ENCODE measurements around the gene LRRC59.
"Not testable (repeated sequence)": the region's sequence is repeated elsewhere in the genome, so short reads cannot be mapped to it uniquely, and the experiment has no call there.

Gene LRRC59

DNA sequence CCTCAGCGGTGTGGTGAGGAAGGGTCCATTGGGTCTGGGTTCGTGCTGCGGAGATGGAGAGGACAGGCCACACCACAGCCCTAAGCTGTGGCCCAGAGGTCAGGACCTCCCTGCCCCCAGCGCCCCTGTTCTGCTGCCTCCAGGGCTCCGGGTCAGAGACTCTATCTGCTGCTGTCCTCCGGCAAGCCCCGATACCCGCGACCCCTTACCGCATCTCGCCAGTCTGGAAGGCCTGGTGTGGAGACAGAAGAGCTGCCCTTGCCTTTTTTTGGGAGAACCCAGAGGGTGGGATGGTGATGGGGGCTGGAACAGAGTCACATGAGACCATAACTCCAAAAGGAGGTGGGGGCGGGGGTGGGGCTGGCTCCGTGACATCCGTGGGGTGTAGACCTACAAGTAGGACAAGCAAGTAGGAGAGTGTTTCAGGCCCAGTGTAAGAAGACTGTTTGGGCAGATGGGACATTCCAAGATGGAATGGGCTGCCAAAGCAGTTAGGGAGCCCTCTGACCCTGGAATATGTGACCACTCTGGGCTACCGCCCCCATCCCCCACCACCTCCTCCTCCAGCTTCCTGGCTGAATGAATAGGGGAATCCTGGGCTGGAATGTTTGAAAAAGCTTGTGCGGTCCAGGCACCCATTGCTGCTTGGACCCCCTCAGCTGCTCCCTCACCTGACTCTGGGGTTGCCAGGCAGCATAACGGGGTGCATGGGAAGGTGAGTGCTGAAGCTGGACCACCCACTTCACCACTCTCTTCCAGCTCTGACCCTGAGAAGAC lies 50.0 kb downstream of the LRRC59 start:
- no peak for DNase-seq (ENCODE audit: low spot score)

DNA sequence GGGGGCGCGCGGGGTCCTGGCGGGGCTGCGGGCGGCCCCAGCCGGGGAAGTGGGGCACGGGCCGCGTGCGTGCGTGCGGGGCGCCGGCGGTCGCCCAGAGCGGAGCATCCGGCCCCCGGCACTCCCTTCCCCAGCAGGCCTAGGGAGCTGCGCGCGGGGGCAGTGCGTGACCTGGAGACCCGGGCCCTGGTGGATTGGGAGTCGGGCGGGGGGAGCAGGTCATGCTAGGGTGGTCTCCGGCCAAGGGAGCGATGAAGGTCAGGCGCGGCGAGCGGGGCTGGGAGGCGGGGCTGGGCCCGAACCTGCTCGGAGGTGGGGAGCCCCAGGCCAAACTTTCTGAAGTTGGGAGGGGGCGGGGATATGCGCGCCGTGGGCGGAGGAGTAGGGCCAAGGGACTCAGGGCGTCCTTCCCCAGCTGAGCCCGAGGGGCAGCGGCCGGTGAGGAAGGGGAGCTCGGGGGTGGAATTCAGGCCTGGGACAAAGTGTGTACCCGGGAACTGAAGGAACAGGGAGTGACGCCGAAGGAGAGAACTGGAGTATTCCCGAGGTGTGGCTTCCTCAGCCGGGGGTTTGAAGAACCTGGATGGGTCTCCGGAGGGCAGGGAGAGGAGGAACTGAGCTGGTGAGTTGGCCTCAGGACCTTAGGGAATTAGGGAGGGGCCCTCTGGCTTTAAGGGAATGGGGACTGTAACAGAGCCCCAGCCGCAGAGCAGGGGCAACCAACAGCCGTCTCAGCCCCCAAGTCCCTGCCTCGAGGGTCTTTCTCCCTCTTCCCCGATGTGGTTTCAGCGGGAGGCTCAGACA lies 50.8 kb downstream of the LRRC59 start:
- no peak for DNase-seq (ENCODE audit: low spot score)

DNA sequence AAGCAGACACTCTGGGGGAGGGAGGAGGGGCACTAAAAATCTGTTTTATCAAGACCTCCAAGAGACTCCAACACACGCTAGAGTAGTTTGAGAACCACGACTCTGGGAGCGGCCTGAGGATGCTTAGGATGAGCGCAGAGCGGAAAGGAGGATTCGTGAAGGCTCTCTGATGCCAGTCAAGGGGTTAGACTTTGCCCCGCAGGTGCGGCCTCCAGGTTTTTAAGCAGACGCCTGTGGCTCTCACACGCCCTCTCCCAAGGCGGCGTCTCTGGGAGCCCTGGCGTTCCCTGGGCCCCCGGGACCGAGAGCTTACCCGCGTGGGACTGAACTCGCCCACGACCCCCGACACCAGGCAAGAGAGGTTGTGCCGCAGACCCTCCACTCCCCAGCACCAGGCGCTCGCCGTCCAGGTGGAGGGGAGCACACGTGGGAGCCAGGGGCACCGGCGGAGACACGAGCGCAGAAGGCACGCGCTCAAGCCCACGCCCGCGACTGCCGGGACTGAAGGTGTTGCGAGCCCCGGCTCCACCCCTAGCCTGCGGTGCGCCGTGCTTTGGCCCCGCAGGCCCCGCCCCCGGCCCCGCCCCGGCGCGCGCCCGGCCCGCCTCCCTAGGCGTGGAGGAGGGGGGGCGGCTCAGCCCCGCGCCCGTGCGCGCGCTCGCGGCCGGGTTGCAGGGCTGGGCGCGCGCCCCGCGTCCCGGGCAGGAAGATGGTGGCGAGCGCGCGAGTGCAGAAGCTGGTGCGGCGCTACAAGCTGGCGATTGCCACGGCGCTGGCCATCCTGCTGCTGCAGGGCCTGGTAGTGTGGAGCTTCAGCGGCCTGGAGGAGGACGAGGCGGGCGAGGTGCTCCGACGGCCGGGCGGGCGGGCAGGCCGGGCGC lies 51.7 kb downstream of the LRRC59 start, which contains the start of gene XYLT2:
Gene XYLT2 (plus strand): TSS at position 695 of the 881 bp plus-strand sequence. CDS start 15 bp downstream, at position 710.
- DNase-seq (ENCODE audit: low spot score) = peak; percentile 82

DNA sequence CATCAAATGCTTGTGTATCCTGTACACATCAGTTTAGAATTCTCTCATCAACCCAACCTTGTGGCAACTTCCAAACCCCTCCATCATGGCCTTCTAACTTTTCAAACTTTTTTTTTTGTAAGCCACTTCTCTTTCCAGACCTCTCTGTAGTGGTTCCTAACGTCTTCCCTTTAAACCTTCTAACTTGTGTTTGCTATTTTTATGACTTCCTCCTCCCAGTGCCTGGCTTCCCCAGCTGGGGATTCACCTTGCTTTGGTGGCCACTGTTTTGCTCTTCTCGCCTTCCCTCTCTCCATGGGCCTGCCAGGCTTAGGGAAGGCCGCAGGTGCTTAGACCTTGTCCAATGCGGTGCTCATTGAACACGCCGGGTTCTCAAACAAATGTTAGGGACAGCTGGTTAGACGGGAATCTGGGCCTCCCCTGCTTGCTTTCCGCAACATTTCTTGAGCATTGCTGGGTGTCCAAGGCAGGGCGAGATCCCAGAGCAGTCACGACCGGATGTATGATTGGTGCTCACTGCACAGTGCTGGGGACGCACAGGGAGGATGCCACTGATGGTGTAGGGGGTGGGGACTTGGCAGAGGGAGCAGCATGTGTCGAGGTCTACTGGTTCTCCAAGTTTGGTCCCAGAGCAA lies 52.5 kb downstream of the LRRC59 start:
- DNase-seq (ENCODE audit: low spot score) = no peak

DNA sequence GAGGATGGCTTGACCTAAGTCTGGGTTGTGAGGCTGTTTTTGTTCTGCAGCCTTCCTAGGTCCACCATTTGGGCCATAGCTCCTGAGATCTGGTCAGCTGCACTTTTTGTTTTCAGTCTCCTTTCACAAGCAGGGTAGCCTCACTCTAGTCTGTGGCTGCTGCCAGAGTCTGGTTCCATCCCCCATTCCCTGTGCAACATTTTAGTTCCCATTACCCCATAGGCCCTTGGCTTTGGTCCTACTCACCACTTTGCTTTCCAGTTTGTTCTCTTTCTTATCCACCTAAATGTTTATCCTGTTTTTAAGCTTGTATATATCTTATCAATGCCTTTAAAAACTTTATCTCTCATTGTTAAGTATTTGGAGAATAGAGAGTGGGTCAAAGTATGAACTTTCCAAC lies 57.9 kb downstream of the LRRC59 start:
- DNase-seq (ENCODE audit: low spot score) = no peak

DNA sequence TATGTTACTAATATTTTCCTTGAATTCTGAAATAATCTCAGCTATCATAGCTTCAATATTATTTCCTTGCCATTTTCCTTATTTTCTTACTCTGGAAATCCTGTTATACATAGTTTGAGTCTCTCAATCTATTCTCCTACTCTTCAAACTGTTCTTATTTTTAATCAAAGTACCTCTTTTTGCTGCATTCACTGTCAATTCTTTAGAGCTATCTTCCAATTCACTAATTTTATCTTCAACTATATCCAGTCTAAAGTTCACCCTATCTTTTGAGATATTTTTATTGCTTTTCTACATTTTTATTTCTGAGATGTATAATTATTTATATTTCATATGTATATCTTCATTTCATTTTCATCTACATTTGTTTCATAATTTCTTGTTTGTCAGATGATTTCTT lies 58.7 kb downstream of the LRRC59 start:
- DNase-seq (ENCODE audit: low spot score) = no peak

DNA sequence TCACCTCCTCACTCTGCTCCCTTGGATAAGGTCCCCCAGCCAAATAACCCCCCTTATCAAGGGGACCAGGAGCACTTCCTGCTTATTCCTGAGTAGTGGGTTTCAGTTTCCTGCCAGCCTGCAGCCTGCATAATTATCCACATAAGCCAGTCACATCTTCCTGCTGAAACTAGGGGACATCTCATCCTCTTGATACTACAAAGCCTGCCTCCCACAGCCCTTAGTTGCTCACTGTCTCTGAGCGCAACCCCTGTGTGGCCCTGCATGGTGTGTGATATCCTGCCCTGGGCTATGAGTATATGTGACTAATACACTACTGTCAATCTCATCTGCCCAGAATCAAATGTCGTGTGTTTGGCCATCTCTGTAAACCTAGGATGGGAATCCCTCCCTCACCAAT lies 59.4 kb downstream of the LRRC59 start:
- no peak for DNase-seq (ENCODE audit: low spot score)

DNA sequence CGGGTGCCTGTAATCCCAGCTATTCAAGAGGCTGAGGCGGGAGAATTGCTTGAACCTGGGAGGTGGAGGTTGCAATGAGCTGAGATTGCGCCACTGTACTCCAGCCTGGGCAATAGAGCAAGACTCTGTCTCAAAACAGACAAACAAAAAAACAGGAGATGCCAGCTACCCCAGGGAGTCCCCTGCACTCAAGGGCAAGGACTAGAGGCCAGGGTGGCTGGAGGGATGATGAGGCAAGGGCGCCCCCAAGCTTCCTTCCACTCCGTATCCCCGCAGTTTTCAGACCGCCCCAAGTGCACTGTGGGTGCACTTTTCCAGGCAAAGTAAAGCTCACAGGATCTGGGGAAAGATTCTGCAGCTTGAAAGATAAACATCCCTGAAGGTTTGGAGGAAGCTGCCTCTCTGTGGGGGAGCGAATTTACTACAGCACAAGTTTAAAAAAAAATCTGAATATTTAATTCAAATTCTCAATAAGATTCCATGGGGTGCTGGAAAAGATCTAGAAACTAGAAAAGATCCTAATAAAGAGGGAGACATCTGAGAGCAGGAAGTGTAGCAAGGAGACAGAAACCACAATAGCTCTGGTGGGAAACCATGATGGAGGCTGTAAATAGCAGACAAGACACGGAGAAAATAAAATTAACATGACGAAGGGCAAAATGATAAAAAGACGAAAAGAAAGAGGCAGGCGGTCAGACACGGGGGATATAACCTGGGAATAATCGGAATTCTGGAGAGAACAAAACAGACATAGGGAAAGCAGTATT lies 63.8 kb downstream of the LRRC59 start:
- DNase-seq (ENCODE audit: low spot score) = not testable (repeated sequence)

DNA sequence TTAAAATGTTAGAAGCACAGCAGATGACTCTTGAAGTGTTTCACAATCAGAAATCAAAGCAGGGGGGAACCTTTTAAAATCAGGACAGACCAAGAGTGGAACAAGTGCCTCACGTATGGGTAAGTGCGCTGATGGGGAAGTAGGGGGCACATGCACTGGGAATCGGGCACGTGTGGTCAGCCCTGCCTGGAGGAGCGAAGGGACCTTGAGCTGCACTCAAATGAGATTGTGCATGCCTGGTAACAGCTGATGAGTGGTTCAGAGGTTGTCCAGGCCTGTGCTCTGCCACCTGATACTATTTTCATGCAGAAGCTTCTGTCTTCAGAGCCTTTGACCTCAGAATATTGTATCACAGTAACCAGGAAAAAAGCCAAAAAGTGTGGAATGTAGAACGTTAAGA lies 65.1 kb downstream of the LRRC59 start:
- no peak for DNase-seq (ENCODE audit: low spot score)

Measured in globus pallidus (tissue), 1 donor.